GM21515 (cell line): ENCODE results near the gene HTR2A.
A peak's percentile ranks its signal among the peaks of the same experiment; 100 is the strongest.

Experiments used
- ATAC-seq: cut with Tn5 transposase; IDR thresholded peaks from one replicate; pipeline ENCODE4 v1.9.1; 2021; ENCODE audit not compliant: unreplicated experiment

The HTR2A gene

GRCh38 chr13:46871557-46871956, 25.3 kb downstream of the HTR2A start:
- ATAC-seq: no peak

GRCh38 chr13:46868091-46868490, 28.8 kb downstream of the HTR2A start:
- ATAC-seq: no peak

GRCh38 chr13:46866150-46866549, 30.7 kb downstream of the HTR2A start:
- ATAC-seq: no peak

- ATAC-seq: no peak
Observed at GRCh38 chr13:46864941-46865340, 31.9 kb downstream of the HTR2A start.

GRCh38 chr13:46861959-46862358, 34.9 kb downstream of the HTR2A start:
- no peak for ATAC-seq

GRCh38 chr13:46860722-46861121, 36.1 kb downstream of the HTR2A start:
- no peak for ATAC-seq

- ATAC-seq: no peak
Observed at GRCh38 chr13:46858776-46859175, 38.1 kb downstream of the HTR2A start.

GRCh38 chr13:46858163-46858562, 38.7 kb downstream of the HTR2A start:
- no peak for ATAC-seq

- ATAC-seq: no peak
Observed at GRCh38 chr13:46855664-46856063, 41.2 kb downstream of the HTR2A start.

GRCh38 chr13:46855166-46855565, 41.7 kb downstream of the HTR2A start:
- ATAC-seq: peak; percentile 84

GRCh38 chr13:46852168-46852567, 44.7 kb downstream of the HTR2A start:
- no peak for ATAC-seq

GRCh38 chr13:46850214-46850613, 46.6 kb downstream of the HTR2A start:
- ATAC-seq: no peak

GRCh38 chr13:46846726-46847125, 50.1 kb downstream of the HTR2A start:
- ATAC-seq: no peak

- no peak for ATAC-seq
Observed at GRCh38 chr13:46845146-46845545, 51.7 kb downstream of the HTR2A start.

- ATAC-seq: no peak
Observed at GRCh38 chr13:46844431-46844830, 52.4 kb downstream of the HTR2A start.

GRCh38 chr13:46839399-46839798, 57.5 kb downstream of the HTR2A start:
- no peak for ATAC-seq

- no peak for ATAC-seq
Observed at GRCh38 chr13:46834657-46835056, 62.2 kb downstream of the HTR2A start.

- no peak for ATAC-seq
Observed at GRCh38 chr13:46831588-46832194, 65.2 kb downstream of the HTR2A start.

- no peak for ATAC-seq
Observed at GRCh38 chr13:46830405-46831005, 66.3 kb downstream of the HTR2A start.

- ATAC-seq: no peak
Observed at GRCh38 chr13:46822551-46822950, 74.3 kb downstream of the HTR2A start.

GRCh38 chr13:46817838-46818476, 78.9 kb downstream of the HTR2A start:
- no peak for ATAC-seq

- ATAC-seq: no peak
Observed at GRCh38 chr13:46817095-46817494, 79.8 kb downstream of the HTR2A start.

- ATAC-seq: no peak
Observed at GRCh38 chr13:46816371-46816770, 80.5 kb downstream of the HTR2A start.
